ENCODE measurements around the gene MDP1.
"Not testable (repeated sequence)": the region's sequence is repeated elsewhere in the genome, so short reads cannot be mapped to it uniquely, and the experiment has no call there.

MDP1 gene

DNA sequence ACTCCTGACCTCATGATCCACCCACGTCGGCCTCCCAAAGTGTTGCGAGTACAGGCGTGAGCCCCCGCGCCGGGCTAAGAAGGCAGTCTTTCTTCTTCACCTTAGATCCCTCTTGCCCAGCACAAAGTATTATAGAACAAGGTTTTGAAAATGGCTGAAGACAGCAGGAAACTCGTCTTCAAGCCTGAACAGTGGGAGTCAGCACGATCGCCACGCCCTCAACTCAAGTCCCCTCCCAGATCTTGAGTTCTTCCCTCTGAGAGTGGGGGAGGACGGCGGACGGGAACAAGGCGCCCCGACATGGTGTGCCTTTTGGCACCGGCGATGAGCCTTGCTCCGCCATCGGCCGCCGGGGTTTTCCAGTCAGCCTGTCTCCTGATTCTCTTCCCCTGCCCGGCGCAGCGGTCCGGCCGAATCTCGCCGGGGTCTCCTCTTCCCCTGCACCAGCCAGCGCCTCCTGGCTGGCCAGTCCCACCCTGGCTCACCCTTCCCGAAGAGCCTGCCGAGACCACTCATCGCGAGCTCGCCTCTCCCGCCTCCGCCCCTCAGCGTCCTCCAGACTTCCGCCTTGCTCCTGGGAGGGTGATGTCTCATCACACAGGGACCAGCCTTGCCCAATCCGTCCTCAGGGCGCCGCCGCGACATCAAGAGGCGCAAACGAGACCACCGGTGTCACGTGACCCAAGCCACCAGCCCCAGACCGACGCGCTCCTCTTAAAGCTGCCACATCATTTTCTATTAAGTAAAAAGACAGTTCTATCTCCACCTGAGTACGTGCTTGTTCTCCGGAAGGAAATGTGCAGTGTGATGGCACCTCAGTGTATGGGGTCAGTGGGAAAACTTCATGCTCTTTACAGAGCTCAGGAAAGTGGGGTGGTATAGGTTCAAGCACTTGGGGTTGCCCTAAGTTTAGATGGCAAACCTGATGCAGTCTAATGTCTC lies 2.7 kb downstream of the MDP1 start, which contains the start of gene CHMP4A:
TSS of gene CHMP4A (minus strand) at position 565 of the 942 bp plus-strand sequence. CDS start at position 516, 49 bp downstream.
- DNase-seq (ENCODE audit: low spot score in 2 of 2) (peak; percentile 88 to 96), ATAC-seq (replicated peaks; ENCODE audit: extremely low read depth, poor library complexity, severe bottlenecking) (peak; percentile 75)
- Mint-ChIP-seq H3K27me3 (no peaks in the 10 kb centered on the region), H3K4me3 (peak within 1 kb of the TSS; percentile 88), H3K27ac (ENCODE audit: low read depth) (peak within 1 kb of the TSS; percentile 96), H3K4me1 (peaks cover 58% of the 10 kb centered on the region), H3K36me3 (ENCODE audit: insufficient read depth) (peaks cover 46% of the 10 kb centered on the region), H3K9me3 (no peaks in the 10 kb centered on the region)

DNA sequence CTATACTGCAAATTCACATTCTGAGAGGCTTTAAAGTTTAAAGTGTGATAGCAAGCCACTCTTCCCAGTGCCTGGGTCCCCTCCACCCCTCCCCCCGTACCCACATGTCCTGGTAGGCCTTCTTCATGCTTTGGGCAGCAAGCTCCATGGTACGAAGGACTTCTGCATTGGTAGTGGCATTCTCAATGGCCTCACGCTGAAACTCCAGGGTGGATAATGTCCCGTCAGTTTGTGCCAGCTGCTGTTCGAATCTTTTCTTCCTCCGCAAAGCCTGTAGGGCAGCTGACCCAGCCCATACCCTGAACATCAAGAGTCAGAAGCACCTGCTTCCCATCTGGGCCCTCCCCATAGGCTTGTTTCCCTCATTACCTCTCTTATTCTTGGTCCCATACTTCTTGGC lies 4.6 kb downstream of the MDP1 start:
- ATAC-seq (replicated peaks; ENCODE audit: extremely low read depth, poor library complexity, severe bottlenecking), result no peak
- Mint-ChIP-seq H3K4me1 (peaks cover 64% of the 10 kb centered on the region), H3K9me3 (no peaks in the 10 kb centered on the region), H3K36me3 (ENCODE audit: insufficient read depth) (peaks cover 54% of the 10 kb centered on the region), H3K27me3 (no peaks in the 10 kb centered on the region), H3K4me3 (peak overlapping the region; percentile 36), H3K27ac (ENCODE audit: low read depth) (peak overlapping the region; percentile 96)
- DNase-seq (ENCODE audit: low spot score in 2 of 2), result no peak

DNA sequence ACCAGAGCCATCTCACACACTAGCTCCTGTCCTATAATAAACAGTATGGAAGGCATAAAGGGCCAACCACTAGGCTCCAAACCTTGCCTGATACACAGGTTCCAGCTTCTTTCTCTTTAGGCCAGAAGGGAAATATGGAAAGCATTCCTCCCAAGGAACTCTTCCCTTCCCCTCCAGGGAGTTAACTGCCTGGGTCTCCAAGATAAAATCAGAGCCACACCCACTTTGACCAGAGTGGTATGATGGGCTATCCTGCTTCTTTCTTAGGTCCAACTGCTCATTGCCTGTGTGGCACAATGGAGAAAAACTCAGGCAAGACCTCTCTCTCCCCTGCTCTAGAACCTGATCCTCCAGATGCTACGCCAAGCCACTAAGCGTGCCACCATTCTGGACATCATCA lies 8.2 kb downstream of the MDP1 start:
- peaks cover 34% of the 10 kb centered on the region for H3K36me3 Mint-ChIP-seq (ENCODE audit: insufficient read depth)
- peaks cover 52% of the 10 kb centered on the region for H3K4me1 Mint-ChIP-seq
- DNase-seq (ENCODE audit: low spot score in 2 of 2) (no peak), ATAC-seq (replicated peaks; ENCODE audit: extremely low read depth, poor library complexity, severe bottlenecking) (no peak)
- H3K27me3 Mint-ChIP-seq, result no peaks in the 10 kb centered on the region
- peak overlapping the region; percentile 99 for H3K27ac Mint-ChIP-seq (ENCODE audit: low read depth)
- H3K4me3 Mint-ChIP-seq, result peak overlapping the region; percentile 48
- H3K9me3 Mint-ChIP-seq, result no peaks in the 10 kb centered on the region

DNA sequence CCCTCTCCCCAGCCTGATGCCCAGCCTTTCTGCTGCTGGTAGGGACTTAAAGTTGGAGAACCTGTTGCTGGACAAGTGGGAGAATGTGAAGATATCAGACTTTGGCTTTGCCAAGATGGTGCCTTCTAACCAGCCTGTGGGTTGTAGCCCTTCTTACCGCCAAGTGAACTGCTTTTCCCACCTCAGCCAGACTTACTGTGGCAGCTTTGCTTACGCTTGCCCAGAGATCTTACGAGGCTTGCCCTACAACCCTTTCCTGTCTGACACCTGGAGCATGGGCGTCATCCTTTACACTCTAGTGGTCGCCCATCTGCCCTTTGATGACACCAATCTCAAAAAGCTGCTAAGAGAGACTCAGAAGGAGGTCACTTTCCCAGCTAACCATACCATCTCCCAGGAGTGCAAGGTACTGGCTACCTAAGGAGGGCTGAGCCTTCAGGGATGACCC lies 8.7 kb downstream of the MDP1 start:
- no peaks in the 10 kb centered on the region for H3K27me3 Mint-ChIP-seq
- H3K27ac Mint-ChIP-seq (ENCODE audit: low read depth), result peak overlapping the region; percentile 99
- peaks cover 47% of the 10 kb centered on the region for H3K4me1 Mint-ChIP-seq
- ATAC-seq (replicated peaks; ENCODE audit: extremely low read depth, poor library complexity, severe bottlenecking) (peak; percentile 86), DNase-seq (ENCODE audit: low spot score in 2 of 2) (peak in 1 of 2 donors; percentile 32)
- H3K36me3 Mint-ChIP-seq (ENCODE audit: insufficient read depth), result peaks cover 33% of the 10 kb centered on the region
- peak overlapping the region; percentile 48 for H3K4me3 Mint-ChIP-seq
- H3K9me3 Mint-ChIP-seq, result no peaks in the 10 kb centered on the region

DNA sequence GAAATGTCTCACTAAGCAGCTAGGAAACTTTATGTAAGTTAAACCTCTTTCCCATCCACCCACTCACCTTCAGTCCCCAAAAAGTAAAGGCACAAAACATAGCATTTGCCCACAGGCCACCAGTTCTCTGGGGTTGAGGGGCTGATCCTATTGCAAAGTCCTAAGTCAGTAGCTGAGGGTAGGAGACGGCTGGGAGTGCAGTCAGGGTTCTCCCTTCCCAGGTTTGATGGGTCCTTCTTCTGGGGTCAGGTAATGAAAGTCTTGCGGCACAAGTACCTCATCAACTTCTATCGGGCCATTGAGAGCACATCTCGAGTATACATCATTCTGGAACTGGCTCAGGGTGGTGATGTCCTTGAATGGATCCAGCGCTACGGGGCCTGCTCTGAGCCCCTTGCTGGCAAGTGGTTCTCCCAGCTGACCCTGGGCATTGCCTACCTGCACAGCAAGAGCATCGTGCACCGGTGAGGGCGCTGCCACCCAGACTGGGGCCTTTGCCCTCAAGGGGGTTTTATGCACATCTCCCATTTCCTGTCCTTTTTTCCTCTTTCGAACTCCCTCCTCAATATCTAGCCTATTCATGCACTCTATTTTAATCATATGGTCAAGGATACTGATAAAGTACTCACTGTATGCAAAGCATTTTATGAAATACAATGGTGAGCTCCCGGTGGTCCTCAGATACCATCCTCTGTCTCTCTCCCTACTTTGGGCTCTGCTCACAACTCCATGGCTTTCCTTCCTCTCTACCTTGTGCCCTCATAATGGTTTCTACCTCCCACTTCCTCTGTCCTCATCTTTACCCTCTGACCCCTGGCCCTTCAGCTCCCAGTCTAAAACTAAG lies 9.4 kb downstream of the MDP1 start:
- DNase-seq (ENCODE audit: low spot score in 2 of 2) (no peak), ATAC-seq (replicated peaks; ENCODE audit: extremely low read depth, poor library complexity, severe bottlenecking) (no peak)
- H3K27me3 Mint-ChIP-seq, result no peaks in the 10 kb centered on the region
- H3K9me3 Mint-ChIP-seq, result no peaks in the 10 kb centered on the region
- peak overlapping the region; percentile 48 for H3K4me3 Mint-ChIP-seq
- H3K4me1 Mint-ChIP-seq, result peaks cover 42% of the 10 kb centered on the region
- peak overlapping the region; percentile 99 for H3K27ac Mint-ChIP-seq (ENCODE audit: low read depth)
- H3K36me3 Mint-ChIP-seq (ENCODE audit: insufficient read depth), result peaks cover 33% of the 10 kb centered on the region

DNA sequence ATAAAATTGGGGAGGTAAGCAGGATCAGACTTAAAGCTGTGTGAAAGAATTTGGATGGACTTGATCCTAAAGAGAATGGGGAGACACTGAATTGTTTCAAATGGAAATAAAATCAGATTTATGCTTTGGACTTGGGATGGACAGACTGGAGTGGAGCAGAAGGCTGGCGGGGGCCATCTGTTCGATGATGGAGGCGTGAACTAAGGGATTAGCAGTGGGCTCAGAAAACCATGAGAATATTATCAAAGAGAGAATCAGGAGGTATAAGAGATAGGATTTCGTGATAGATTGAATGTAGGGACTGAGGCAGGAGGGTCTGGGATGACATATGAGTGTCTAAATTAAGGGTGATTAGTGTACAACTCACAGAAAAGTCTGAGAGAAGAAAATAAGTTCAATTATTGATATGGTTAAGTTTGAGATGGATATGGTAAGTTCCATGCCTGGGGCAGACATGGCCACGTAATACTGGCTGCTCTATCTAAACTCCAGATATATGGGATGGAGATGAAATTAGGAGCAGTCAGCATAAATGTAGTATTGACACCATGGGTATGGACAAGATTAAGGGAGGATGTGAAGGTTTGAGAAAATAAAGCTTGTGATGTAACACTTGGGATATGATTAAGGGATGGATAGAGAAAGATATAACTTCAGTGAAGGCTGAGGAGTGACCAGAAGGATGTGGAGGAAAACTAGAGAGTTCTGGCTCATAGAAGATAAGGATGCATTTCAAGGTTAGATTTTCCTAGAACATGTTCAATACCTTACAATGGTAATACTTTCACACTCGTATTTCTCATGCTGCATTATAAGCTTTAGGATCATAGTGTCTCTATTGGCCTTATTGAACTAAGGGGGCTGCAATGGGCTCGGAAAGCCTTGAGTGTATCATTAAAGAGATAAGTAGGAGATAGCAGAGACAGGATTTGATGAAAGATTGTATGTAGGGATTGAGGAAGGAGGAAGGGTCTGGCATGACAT lies 11.4 kb downstream of the MDP1 start:
- no peak overlapping the region for H3K4me3 Mint-ChIP-seq
- H3K36me3 Mint-ChIP-seq (ENCODE audit: insufficient read depth), result peaks cover 32% of the 10 kb centered on the region
- no peaks in the 10 kb centered on the region for H3K27me3 Mint-ChIP-seq
- DNase-seq (ENCODE audit: low spot score in 2 of 2) (no peak), ATAC-seq (replicated peaks; ENCODE audit: extremely low read depth, poor library complexity, severe bottlenecking) (no peak)
- no peaks in the 10 kb centered on the region for H3K9me3 Mint-ChIP-seq
- H3K27ac Mint-ChIP-seq (ENCODE audit: low read depth), result peak overlapping the region; percentile 16
- H3K4me1 Mint-ChIP-seq, result peaks cover 34% of the 10 kb centered on the region

DNA sequence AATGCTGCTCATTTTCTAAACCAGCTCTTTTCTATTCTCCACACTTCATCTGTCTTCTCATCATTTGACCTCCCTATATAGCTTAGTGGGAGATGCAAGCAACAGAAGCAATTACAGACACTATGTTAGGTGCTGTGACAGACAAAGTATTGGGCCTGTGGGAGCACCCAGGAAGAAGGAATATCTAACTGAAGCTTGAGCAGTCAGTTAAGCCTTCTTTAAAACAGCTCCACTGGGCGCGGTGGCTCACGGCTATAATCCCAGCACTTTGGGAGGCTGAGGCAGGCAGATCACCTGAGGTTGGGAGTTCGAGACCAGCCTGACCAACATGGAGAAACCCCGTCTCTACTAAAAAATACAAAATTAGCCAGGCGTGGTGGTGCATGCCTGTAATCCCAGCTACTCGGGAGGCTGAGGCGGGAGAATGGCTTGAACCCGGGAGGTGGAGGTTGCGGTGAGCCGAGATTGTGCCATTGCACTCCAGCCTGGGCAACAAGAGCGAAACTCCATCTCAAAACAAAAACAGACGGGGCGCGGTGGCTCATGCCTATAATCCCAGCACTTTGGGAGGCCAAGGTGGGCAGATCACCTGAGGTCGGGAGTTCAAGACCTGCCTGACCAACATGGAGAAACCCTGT lies 12.5 kb downstream of the MDP1 start:
- not testable (repeated sequence) for H3K4me3 Mint-ChIP-seq; H3K9me3 Mint-ChIP-seq; H3K27me3 Mint-ChIP-seq; DNase-seq (ENCODE audit: low spot score in 2 of 2); ATAC-seq (replicated peaks; ENCODE audit: extremely low read depth, poor library complexity, severe bottlenecking)
- Mint-ChIP-seq H3K27ac (ENCODE audit: low read depth) (peak overlapping the region; percentile 33), H3K36me3 (ENCODE audit: insufficient read depth) (peaks cover 34% of the 10 kb centered on the region), H3K4me1 (peaks cover 45% of the 10 kb centered on the region)

DNA sequence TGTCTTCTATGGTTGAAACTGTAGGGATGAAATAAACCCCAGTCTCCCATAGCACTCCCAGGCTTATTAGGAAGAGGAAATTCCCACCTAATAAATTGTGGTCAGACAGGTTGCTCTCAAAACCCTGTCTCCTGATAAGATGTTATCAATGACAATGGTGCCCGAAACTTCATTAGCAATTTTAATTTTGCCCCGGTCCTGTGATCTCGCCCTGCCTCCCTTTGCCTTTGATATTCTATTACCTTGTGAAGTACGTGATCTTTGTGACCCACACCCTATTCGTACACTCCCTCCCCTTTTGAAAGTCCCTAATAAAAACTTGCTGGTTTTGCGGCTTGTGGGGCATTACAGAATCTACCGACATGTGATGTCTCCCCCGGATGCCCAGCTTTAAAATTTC lies 13.3 kb downstream of the MDP1 start:
- DNase-seq (ENCODE audit: low spot score in 2 of 2); H3K9me3 Mint-ChIP-seq; ATAC-seq (replicated peaks; ENCODE audit: extremely low read depth, poor library complexity, severe bottlenecking); H3K4me3 Mint-ChIP-seq; H3K27me3 Mint-ChIP-seq: not testable (repeated sequence)
- H3K36me3 Mint-ChIP-seq (ENCODE audit: insufficient read depth), result peaks cover 32% of the 10 kb centered on the region
- peaks cover 41% of the 10 kb centered on the region for H3K4me1 Mint-ChIP-seq
- H3K27ac Mint-ChIP-seq (ENCODE audit: low read depth), result peak overlapping the region; percentile 33

DNA sequence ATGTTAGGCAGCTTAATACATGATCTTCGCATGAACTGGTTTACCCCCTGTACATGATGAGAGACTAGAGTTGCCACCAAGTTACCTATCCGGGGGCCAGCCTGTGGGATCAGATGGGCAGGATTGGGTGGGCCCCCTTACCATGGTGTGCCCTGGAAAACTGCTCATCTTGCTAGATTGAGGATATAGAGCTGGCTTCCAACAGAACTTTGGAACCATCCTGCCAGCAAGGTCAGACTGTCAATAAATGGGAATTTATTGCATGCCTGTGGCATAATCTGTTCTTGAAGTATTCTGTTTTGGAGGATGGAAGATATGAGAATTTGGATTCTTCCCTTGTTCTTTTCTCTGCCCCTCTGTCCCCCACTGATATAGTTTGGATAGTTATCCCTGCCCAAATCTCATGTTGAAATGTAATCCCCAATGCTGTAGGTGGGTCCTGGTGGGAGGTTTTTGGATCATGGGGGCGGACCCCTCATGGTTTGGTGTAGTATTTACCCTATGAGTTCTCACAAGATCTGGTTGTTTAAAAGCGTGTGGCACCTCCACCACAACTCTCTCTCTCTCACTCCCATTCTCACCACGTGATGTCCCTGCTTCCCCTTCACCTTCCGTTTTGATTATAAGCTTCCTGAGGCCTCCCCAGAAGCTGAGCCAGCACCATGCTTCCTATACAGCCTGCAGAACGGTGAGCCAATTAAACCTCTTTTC lies 16.9 kb downstream of the MDP1 start:
- ATAC-seq (replicated peaks; ENCODE audit: extremely low read depth, poor library complexity, severe bottlenecking), result no peak
- no peak overlapping the region for H3K4me3 Mint-ChIP-seq
- H3K27ac Mint-ChIP-seq (ENCODE audit: low read depth), result peak overlapping the region; percentile 83
- no peak for DNase-seq (ENCODE audit: low spot score in 2 of 2)
- H3K4me1 Mint-ChIP-seq, result peaks cover 48% of the 10 kb centered on the region
- no peaks in the 10 kb centered on the region for H3K9me3 Mint-ChIP-seq
- H3K27me3 Mint-ChIP-seq, result no peaks in the 10 kb centered on the region
- peaks cover 46% of the 10 kb centered on the region for H3K36me3 Mint-ChIP-seq (ENCODE audit: insufficient read depth)

DNA sequence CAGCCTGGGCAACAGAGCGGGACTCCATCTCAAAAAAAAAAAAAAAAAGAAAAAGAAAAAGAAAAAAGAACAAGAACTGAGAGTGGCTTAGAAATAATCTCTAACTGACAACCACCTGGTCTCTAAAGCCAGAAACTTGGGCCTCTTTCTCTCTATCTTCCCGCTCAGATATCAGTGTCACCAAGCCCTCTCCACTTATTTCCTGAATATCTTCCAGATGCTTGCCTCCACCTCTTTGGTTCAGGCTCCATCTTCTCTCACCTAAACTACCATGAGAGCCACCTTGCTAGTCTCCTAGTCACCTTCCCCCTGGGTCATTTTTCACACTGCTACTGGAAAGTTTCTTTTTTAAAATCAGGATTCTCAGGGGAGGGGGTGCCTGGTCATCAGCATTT lies 18.8 kb downstream of the MDP1 start:
- Mint-ChIP-seq H3K36me3 (ENCODE audit: insufficient read depth) (peaks cover 46% of the 10 kb centered on the region), H3K27me3 (no peaks in the 10 kb centered on the region), H3K4me3 (peak overlapping the region; percentile 89), H3K9me3 (no peaks in the 10 kb centered on the region), H3K4me1 (peaks cover 53% of the 10 kb centered on the region), H3K27ac (ENCODE audit: low read depth) (peak overlapping the region; percentile 98)
- DNase-seq (ENCODE audit: low spot score in 2 of 2) (no peak), ATAC-seq (replicated peaks; ENCODE audit: extremely low read depth, poor library complexity, severe bottlenecking) (no peak)

All from central memory CD8-positive, alpha-beta T cell (primary cell).